ENCODE results near the gene KRTAP10-2.
"Not testable (repeated sequence)": the region's sequence is repeated elsewhere in the genome, so short reads cannot be mapped to it uniquely, and the experiment has no call there.

- TF ChIP-seq CTCF (conservative IDR thresholded peaks at IDR 0.05; ENCODE audit: low read depth in 2 of 2); EZH2 (IDR thresholded peaks at IDR 0.05; ENCODE audit: low read depth, unreplicated experiment); REST (IDR thresholded peaks at IDR 0.05; ENCODE audit: unreplicated experiment); POLR2AphosphoS5 (IDR thresholded peaks at IDR 0.05; ENCODE audit: low read depth); EZH2phosphoT487 (IDR thresholded peaks at IDR 0.05; ENCODE audit: unreplicated experiment); NANOG (IDR thresholded peaks at IDR 0.05; ENCODE audit: borderline replicate concordance); CREB1 (CRISPR knock-in tag; IDR thresholded peaks at IDR 0.05; ENCODE audit: low read depth); ZNF331 (CRISPR knock-in tag; IDR thresholded peaks at IDR 0.05; ENCODE audit: low read depth); ZNF462 (CRISPR knock-in tag; IDR thresholded peaks at IDR 0.05); ZNF114 (CRISPR knock-in tag; IDR thresholded peaks at IDR 0.05); JUNB (IDR thresholded peaks at IDR 0.05; ENCODE audit: unreplicated experiment); STAT1 (IDR thresholded peaks at IDR 0.05; ENCODE audit: unreplicated experiment): not testable (repeated sequence)
Observed at GRCh38 chr21:44601091-44601490, 49.8 kb upstream of the KRTAP10-2 start.

Data from GM23338 (cell line).